Mesenchymal stem cell (in vitro differentiated cells and primary cell): ENCODE data around the gene DYNLT2.
A peak's percentile ranks its signal among the peaks of the same experiment; 100 is the strongest.

Experiments used
- DNase-seq: peaks from one replicate; pipeline ENCODE4 v3.0.0-alpha.2; 2013
- H2AFZ ChIP-seq: one replicate; pipeline ENCODE4 v1.6.1; 2013; ENCODE audit warnings: low read depth, mild to moderate bottlenecking, control low read depth, inconsistent platforms, low read length, moderate library complexity
- H2AK5ac ChIP-seq: 2 replicates; pipeline ENCODE4 v1.6.1; 2013; ENCODE audit warnings: low read length, moderate library complexity, mild to moderate bottlenecking, inconsistent platforms; ENCODE audit not compliant: severe bottlenecking
- H2BK120ac ChIP-seq: one replicate; pipeline ENCODE4 v1.6.1; 2013; ENCODE audit warnings: low read depth, mild to moderate bottlenecking, inconsistent platforms, low read length, moderate library complexity
- H2BK12ac ChIP-seq, 2 experiments: one replicate each; pipeline ENCODE4 v1.6.1; 2013; ENCODE audit warnings: inconsistent platforms in 2 of 2, low read length in 2 of 2, mild to moderate bottlenecking in 2 of 2, moderate library complexity in 2 of 2, control low read depth in 1 of 2
- H2BK15ac ChIP-seq: one replicate; pipeline ENCODE4 v1.6.1; 2013; ENCODE audit warnings: mild to moderate bottlenecking, low read depth, inconsistent platforms; ENCODE audit not compliant: poor library complexity, severe bottlenecking
- H2BK5ac ChIP-seq: 2 replicates; pipeline ENCODE4 v1.6.1; 2013; ENCODE audit warnings: low read depth, mild to moderate bottlenecking, low read length, control low read depth, inconsistent platforms; ENCODE audit not compliant: poor library complexity, severe bottlenecking
- H3K14ac ChIP-seq, 2 experiments: one replicate each; pipeline ENCODE4 v1.6.1; 2013; ENCODE audit warnings: inconsistent platforms in 2 of 2, low read length in 2 of 2, control low read depth in 1 of 2, mild to moderate bottlenecking in 1 of 2, moderate library complexity in 1 of 2
- H3K18ac ChIP-seq, 2 experiments: one replicate each; pipeline ENCODE4 v1.6.1; 2013; ENCODE audit warnings: inconsistent platforms in 2 of 2, low read length in 2 of 2, control low read depth in 1 of 2, low read depth in 1 of 2, mild to moderate bottlenecking in 1 of 2
- H3K23ac ChIP-seq, 2 experiments: one replicate each; pipeline ENCODE4 v1.6.1; 2013; ENCODE audit warnings: inconsistent platforms in 2 of 2, low read length in 2 of 2, mild to moderate bottlenecking in 2 of 2, moderate library complexity in 2 of 2, control low read depth in 1 of 2
- H3K27ac ChIP-seq: 2 replicates; pipeline ENCODE4 v1.5.1; 2013; ENCODE audit warnings: mild to moderate bottlenecking, moderate library complexity, low read length, control low read depth, inconsistent platforms; ENCODE audit not compliant: poor library complexity, severe bottlenecking
- H3K27me3 ChIP-seq, 2 experiments: 2 replicates each; pipeline versions ENCODE4 v1.6.1 to v1.7.0; 2013; ENCODE audit warnings: low read length in 2 of 2, mild to moderate bottlenecking in 2 of 2, moderate library complexity in 2 of 2, control low read depth in 1 of 2, inconsistent platforms in 1 of 2; ENCODE audit not compliant: control insufficient read depth in 1 of 2, insufficient read depth in 1 of 2
- H3K36me3 ChIP-seq, 2 experiments: 2 replicates each; pipeline versions ENCODE4 v1.6.1 to v1.7.0; 2013; ENCODE audit warnings: low read length in 2 of 2, control low read depth in 1 of 2, inconsistent platforms in 1 of 2, low read depth in 1 of 2, mild to moderate bottlenecking in 1 of 2; ENCODE audit not compliant: insufficient read depth in 2 of 2, control insufficient read depth in 1 of 2
- H3K4ac ChIP-seq, 2 experiments: one replicate each; pipeline ENCODE4 v1.6.1; 2013; ENCODE audit warnings: inconsistent platforms in 2 of 2, low read length in 2 of 2, mild to moderate bottlenecking in 2 of 2, moderate library complexity in 2 of 2, control low read depth in 1 of 2, low read depth in 1 of 2
- H3K4me1 ChIP-seq: 2 replicates; pipeline ENCODE4 v1.6.1; 2013; ENCODE audit warnings: low read depth, low read length, control low read depth; ENCODE audit not compliant: control insufficient read depth, insufficient read depth
- H3K4me2 ChIP-seq: 2 replicates; pipeline ENCODE4 v1.6.1; 2013; ENCODE audit warnings: low read length, mild to moderate bottlenecking, inconsistent platforms; ENCODE audit not compliant: poor library complexity, severe bottlenecking
- H3K4me3 ChIP-seq, 2 experiments: 2 replicates each; pipeline versions ENCODE4 v1.5.1 to v1.7.0; 2013; ENCODE audit warnings: low read length in 2 of 2, mild to moderate bottlenecking in 2 of 2, control low read depth in 1 of 2, low read depth in 1 of 2; ENCODE audit not compliant: insufficient read depth in 1 of 2
- H3K79me1 ChIP-seq: replicated peaks from 2 replicates; pipeline ENCODE4 v1.6.1; 2013; ENCODE audit warnings: mild to moderate bottlenecking, control low read depth, low read length, inconsistent platforms; ENCODE audit not compliant: poor library complexity, severe bottlenecking
- H3K9ac ChIP-seq: 2 replicates; pipeline ENCODE4 v1.7.0; 2013; ENCODE audit warnings: mild to moderate bottlenecking, low read length, moderate library complexity
- H3K9me3 ChIP-seq: 2 replicates; pipeline ENCODE4 v1.7.0; 2013; ENCODE audit warnings: mild to moderate bottlenecking, low read length; ENCODE audit not compliant: control insufficient read depth
- H4K8ac ChIP-seq: one replicate; pipeline ENCODE4 v1.6.1; 2013; ENCODE audit warnings: inconsistent platforms, mild to moderate bottlenecking, low read length, moderate library complexity
- H4K91ac ChIP-seq: one replicate; pipeline ENCODE4 v1.6.1; 2013; ENCODE audit warnings: mild to moderate bottlenecking, low read length, inconsistent platforms
- WGBS: methylation state at CpG from one replicate; pipeline ENCODE4 v1.1.7; 2013; ENCODE audit warnings: mixed read lengths; 5-methylcytosine and 5-hydroxymethylcytosine counted together

DYNLT2 gene

GRCh38 chr6:169738204-169738975, 13.0 kb downstream of the DYNLT2 start:
- H3K79me1 ChIP-seq = no peaks in the 10 kb centered on the region
- DNase-seq = no peak
- no peaks in the 10 kb centered on the region for H3K4me1 ChIP-seq
- peaks cover 0 to 4% of the 10 kb centered on the region in 2 experiments for H3K27me3 ChIP-seq
- no peak overlapping the region for H2AK5ac ChIP-seq
- H3K4me2 ChIP-seq = no peak overlapping the region
- no peak overlapping the region for H3K27ac ChIP-seq
- H2BK15ac ChIP-seq = no peak overlapping the region
- no peak overlapping the region for H2AFZ ChIP-seq
- 85% methylated on average over 9 of the region's 9 CpGs for WGBS
- no peaks in the 10 kb centered on the region for H3K36me3 ChIP-seq
- no peak overlapping the region for H4K8ac ChIP-seq
- H3K9ac ChIP-seq = peak overlapping the region; percentile 51
- no peaks in the 10 kb centered on the region for H3K9me3 ChIP-seq
- no peak overlapping the region for H3K23ac ChIP-seq
- no peak overlapping the region for H4K91ac ChIP-seq
- H3K18ac ChIP-seq = no peak overlapping the region
- H3K4ac ChIP-seq = no peak overlapping the region
- H3K14ac ChIP-seq = no peak overlapping the region
- no peak overlapping the region for H2BK5ac ChIP-seq
- H2BK120ac ChIP-seq = no peak overlapping the region
- H3K4me3 ChIP-seq = peak overlapping the region in 1 of 2 experiments; percentile 47
- H2BK12ac ChIP-seq = no peak overlapping the region

- Histone ChIP-seq H3K4me1 (peaks cover 2% of the 10 kb centered on the region), H3K27me3 (no peaks in the 10 kb centered on the region), H3K4me3 (no peak overlapping the region), H2AFZ (no peak overlapping the region), H3K79me1 (no peaks in the 10 kb centered on the region), H3K9me3 (no peaks in the 10 kb centered on the region), H3K9ac (no peak overlapping the region), H3K4ac (no peak overlapping the region), H3K4me2 (no peak overlapping the region), H2BK15ac (no peak overlapping the region), H3K23ac (no peak overlapping the region), H4K91ac (no peak overlapping the region), H2BK12ac (no peak overlapping the region), H3K14ac (no peak overlapping the region), H2BK120ac (no peak overlapping the region), H4K8ac (no peak overlapping the region), H3K18ac (no peak overlapping the region), H3K36me3 (no peaks in the 10 kb centered on the region), H2AK5ac (no peak overlapping the region), H2BK5ac (no peak overlapping the region), H3K27ac (no peak overlapping the region)
- no peak for DNase-seq
Measured at GRCh38 chr6:169729961-169730360, 21.4 kb downstream of the DYNLT2 start.

- H3K27ac ChIP-seq = no peak overlapping the region
- no peak overlapping the region for H2BK12ac ChIP-seq
- H3K23ac ChIP-seq = no peak overlapping the region
- H2AFZ ChIP-seq = no peak overlapping the region
- H2AK5ac ChIP-seq = no peak overlapping the region
- H4K8ac ChIP-seq = no peak overlapping the region
- H3K4me1 ChIP-seq = peaks cover 7% of the 10 kb centered on the region
- no peaks in the 10 kb centered on the region for H3K9me3 ChIP-seq
- no peak overlapping the region for H3K9ac ChIP-seq
- no peak overlapping the region for H4K91ac ChIP-seq
- H3K36me3 ChIP-seq = no peaks in the 10 kb centered on the region
- H2BK15ac ChIP-seq = no peak overlapping the region
- no peak overlapping the region for H3K18ac ChIP-seq
- no peak overlapping the region for H2BK5ac ChIP-seq
- no peak overlapping the region for H3K4ac ChIP-seq
- peaks cover 3% of the 10 kb centered on the region for H3K79me1 ChIP-seq
- no peak overlapping the region for H3K4me3 ChIP-seq
- H3K4me2 ChIP-seq = no peak overlapping the region
- no peak overlapping the region for H3K14ac ChIP-seq
- H2BK120ac ChIP-seq = no peak overlapping the region
- no peaks in the 10 kb centered on the region for H3K27me3 ChIP-seq
- DNase-seq = no peak
Measured at GRCh38 chr6:169726963-169727362, 24.4 kb downstream of the DYNLT2 start.

GRCh38 chr6:169726049-169726400, 25.3 kb downstream of the DYNLT2 start:
- Histone ChIP-seq H3K9ac (no peak overlapping the region), H3K9me3 (no peaks in the 10 kb centered on the region), H2AK5ac (no peak overlapping the region), H3K36me3 (no peaks in the 10 kb centered on the region), H3K4me1 (peaks cover 9% of the 10 kb centered on the region), H3K4me2 (no peak overlapping the region), H3K4me3 (no peak overlapping the region), H2AFZ (no peak overlapping the region), H2BK120ac (no peak overlapping the region), H2BK15ac (no peak overlapping the region), H4K8ac (no peak overlapping the region), H3K4ac (no peak overlapping the region), H3K14ac (no peak overlapping the region), H3K27me3 (no peaks in the 10 kb centered on the region), H2BK5ac (no peak overlapping the region), H3K27ac (no peak overlapping the region), H3K79me1 (peaks cover 3% of the 10 kb centered on the region), H3K18ac (no peak overlapping the region), H4K91ac (no peak overlapping the region), H3K23ac (no peak overlapping the region), H2BK12ac (no peak overlapping the region)
- DNase-seq = no peak
- no CpG with 5 or more reads among the region's 1 CpG for WGBS
